AG04449 (cell line): ENCODE measurements around the gene RXRB.

Experiments
- CTCF ChIA-PET: fragments of 350-600 bp; formaldehyde crosslinking; extraction: SDS; loops from one replicate; lab custom pipeline; 2021; ENCODE audit warnings: antibody characterized with exemption; lab: Yijun Ruan, JAX
- POLR2A ChIA-PET: fragments of 400-600, 350-600 bp; formaldehyde crosslinking; extraction: SDS; loops from one replicate; lab custom pipeline; 2020; ENCODE audit warnings: antibody characterized with exemption, inconsistent platforms; lab: Yijun Ruan, JAX
- DNase-seq: peaks from one replicate; pipeline ENCODE4 v3.0.0-alpha.2; 2010; ENCODE audit warnings: low read depth, low spot score
- H3K4me3 ChIP-seq: 2 replicates; pipeline ENCODE4 v1.5.1; 2011; ENCODE audit warnings: low read depth, mild to moderate bottlenecking, control low read depth, low read length
- TF ChIP-seq, protein P1 (sequence below): IDR thresholded peaks from one replicate; pipeline ENCODE4 v1.5.1; 2011; ENCODE audit warnings: mild to moderate bottlenecking, moderate library complexity, low read length, control low read depth, inconsistent platforms; ENCODE audit not compliant: insufficient read depth; ENCODE audit errors: missing control alignments

Gene RXRB

DNA sequence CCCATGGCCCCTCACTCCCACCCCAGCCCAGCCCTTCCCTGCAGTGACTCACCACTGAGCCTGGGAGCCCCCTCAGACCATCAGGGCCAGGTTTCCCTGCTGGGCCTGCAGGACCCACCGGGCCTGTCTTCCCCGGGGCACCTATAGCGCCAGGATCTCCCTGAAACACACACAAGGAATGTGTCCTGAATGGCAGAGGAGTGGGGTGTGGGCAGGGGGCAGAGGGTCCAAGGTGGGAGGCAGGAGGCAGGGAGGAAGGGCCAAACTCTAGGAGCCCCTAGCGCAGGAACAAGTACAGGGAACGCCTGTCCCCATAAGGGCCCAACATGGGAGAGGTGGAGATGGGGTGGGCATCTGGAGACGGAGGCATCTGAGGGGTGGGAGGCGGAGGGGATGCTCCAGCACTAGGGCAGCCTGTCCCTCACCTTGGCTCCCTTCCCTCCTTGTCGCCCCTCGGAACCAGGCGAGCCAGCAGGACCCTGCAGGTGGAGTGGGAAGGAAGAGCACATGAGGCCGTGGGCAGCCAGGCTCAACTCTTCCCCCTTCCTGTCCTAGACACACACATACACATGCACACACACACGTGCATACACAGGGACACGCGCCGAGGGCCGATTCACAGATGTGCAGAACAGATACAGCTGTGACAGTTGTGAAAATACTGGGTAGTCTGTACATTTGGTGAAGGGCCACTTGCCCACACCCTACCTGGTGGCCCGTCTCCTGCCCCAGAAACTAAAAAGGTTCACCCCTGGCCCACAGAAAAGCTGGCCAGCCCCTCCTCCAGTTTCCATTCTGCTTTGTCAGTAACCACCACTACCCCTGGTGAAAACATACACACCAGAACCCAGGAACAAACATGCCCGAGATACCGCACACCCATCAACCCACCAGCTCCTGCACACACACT lies 32.8 kb downstream of the RXRB start:
- H3K4me3 ChIP-seq = no peak overlapping the region
- ChIA-PET POLR2A (no interaction called here), CTCF (interaction anchor here (1.0 kb wide), 1 partner anchor 81 kb away, joined by 3 read pairs; no protein-coding TSS in a partner anchor)
- TF ChIP-seq, protein P1, sequence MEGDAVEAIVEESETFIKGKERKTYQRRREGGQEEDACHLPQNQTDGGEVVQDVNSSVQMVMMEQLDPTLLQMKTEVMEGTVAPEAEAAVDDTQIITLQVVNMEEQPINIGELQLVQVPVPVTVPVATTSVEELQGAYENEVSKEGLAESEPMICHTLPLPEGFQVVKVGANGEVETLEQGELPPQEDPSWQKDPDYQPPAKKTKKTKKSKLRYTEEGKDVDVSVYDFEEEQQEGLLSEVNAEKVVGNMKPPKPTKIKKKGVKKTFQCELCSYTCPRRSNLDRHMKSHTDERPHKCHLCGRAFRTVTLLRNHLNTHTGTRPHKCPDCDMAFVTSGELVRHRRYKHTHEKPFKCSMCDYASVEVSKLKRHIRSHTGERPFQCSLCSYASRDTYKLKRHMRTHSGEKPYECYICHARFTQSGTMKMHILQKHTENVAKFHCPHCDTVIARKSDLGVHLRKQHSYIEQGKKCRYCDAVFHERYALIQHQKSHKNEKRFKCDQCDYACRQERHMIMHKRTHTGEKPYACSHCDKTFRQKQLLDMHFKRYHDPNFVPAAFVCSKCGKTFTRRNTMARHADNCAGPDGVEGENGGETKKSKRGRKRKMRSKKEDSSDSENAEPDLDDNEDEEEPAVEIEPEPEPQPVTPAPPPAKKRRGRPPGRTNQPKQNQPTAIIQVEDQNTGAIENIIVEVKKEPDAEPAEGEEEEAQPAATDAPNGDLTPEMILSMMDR = no peak
- no peak for DNase-seq

DNA sequence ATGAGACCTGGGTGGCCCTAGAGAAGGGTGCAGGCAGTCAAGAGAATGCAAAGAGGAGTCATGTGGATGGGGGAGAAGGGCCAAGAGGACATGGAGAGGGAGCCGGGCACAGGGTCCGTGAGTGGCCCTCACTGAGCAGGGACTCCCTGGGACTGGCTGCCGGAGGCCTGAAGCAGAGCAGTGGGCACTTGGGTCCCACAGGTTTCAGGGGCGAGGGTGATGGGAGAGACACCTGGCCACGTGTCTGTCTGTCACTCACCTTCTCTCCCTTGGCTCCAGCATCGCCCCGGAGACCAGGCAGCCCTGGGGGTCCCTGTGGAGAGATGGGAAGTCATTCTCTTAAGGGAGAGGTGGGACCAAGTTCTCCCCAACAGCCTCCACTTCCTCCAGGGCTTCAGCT lies 33.7 kb downstream of the RXRB start:
- TF ChIP-seq, protein P1 = no peak
- CTCF ChIA-PET = interaction anchor here (2.0 kb wide), 1 partner anchor 31 kb away, joined by 4 read pairs; no protein-coding TSS in a partner anchor
- H3K4me3 ChIP-seq = no peak overlapping the region
- POLR2A ChIA-PET = no interaction called here
- no peak for DNase-seq

DNA sequence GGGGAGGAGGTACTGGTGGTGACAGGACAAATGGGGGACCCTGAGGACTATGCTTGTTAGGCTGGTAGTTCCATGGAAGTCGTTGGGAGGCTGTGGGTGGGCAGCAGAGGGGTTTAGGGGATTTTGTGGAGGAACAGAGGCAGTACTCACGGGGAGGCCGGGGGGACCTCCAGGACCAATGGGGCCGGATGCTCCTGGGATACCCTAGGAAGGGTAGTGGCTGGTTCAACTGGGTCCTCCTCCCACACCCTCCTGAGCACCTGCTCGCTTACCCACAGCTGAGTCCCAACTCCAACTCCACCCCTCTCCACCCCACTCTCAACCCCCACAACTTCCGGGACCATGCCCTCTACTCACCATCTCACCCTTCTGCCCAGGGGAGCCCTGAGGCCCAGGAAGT lies 34.1 kb downstream of the RXRB start:
- ChIA-PET CTCF (interaction anchor here (2.0 kb wide), 1 partner anchor 31 kb away, joined by 4 read pairs; no protein-coding TSS in a partner anchor), POLR2A (no interaction called here)
- TF ChIP-seq, protein P1 = no peak
- DNase-seq = no peak
- H3K4me3 ChIP-seq = no peak overlapping the region

DNA sequence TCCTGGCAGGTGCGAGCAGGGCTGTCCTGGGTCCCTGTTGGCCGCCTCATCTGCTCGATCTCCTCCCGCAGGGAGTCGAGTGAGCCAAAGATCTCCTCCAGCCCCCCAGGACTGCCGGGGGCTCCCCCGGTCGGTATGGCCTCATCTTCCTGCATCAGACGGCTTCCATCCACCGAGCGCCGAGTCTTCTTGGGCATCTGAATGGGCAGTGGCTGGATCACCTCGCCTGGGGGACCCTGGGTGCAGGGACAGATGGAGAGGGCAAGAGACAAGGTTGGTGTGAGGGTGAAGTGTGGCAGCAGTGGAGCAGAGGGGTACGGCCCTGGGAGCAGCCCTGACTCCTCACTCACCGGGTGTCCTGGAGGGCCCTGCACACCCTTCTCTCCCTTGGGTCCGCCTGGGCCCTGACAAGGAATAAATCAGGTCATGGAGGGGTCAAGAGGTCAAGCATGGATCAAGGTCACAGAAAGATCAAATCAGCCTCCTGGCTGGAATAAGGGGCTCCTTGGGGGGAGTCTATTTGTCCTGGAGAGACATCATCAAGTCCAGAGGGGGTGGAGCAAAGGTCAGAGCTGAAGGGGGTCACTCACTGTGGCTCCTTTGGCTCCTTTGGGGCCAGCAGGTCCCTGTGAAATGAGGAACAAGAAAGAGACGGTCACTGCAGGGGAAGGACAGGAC lies 34.7 kb downstream of the RXRB start:
- TF ChIP-seq, protein P1 = no peak
- H3K4me3 ChIP-seq = no peak overlapping the region
- POLR2A ChIA-PET = no interaction called here
- CTCF ChIA-PET = interaction anchor here (2.0 to 7.9 kb wide), 2 partner anchors 32 to 82 kb away, joined by 4 to 91 read pairs; no protein-coding TSS in a partner anchor
- no peak for DNase-seq

DNA sequence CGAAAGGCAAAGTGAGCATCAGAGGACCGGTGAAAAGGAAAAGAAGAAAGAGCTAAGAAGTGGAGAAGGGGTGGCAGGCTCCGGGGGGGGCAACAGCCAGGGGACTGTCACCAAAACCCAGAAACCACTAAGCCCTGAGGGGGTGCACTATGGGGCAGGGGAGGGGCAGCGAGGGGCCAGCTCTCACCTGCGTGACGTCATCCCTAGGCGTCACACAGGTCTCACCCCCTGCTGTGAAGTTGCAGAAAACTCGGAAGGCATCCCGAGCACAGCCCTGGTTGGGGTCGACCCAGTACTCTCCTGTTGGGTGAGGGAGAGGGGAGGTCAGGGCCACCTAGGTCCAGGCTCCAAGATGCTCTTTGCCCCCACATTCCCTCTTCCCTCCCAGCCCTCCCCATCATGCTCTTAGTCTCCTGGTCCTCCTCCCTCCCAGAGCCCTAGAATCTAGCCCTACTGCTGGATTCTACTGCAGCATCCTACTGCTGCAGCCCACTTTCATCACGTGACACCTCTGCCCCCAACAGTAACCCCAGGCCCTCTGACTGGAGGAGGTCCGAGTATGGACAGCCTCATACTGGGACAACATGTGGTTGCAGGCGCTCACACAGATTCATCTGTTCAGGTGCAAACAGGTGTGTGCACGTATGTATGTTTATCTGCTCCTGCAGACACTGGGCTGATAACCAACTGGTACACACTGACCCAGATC lies 35.6 kb downstream of the RXRB start:
- no peak for DNase-seq
- no peak overlapping the region for H3K4me3 ChIP-seq
- POLR2A ChIA-PET = no interaction called here
- TF ChIP-seq, protein P1 = no peak
- CTCF ChIA-PET = interaction anchor here (0.7 to 7.9 kb wide), 6 partner anchors 9 to 150 kb away, joined by 3 to 91 read pairs (median 6); no protein-coding TSS in a partner anchor
